Peyer's patch (tissue), 4 donors: ENCODE measurements around the gene KIF3B. TPM values are rescaled to one million over a fixed set of nuclear protein-coding genes. Genes with fewer than 3 reads are reported as not detected.
"Not testable (repeated sequence)": the region's sequence is repeated elsewhere in the genome, so short reads cannot be mapped to it uniquely, and the experiment has no call there.

Experiments used
- DNase-seq, 3 donors: peaks; one replicate each; pipeline ENCODE4 v3.0.0-alpha.2; 2017 to 2019
- H3K27ac ChIP-seq, 4 donors: fragments of 200-600 bp; sonication (generic); one replicate each; pipeline ENCODE4 v1.5.1; 2016 to 2019
- H3K27me3 ChIP-seq, 2 donors: fragments of 200-600 bp; sonication (generic); one replicate each; pipeline ENCODE4 v1.5.1; 2019
- H3K36me3 ChIP-seq, 3 donors: fragments of 200-600 bp; sonication (generic); one replicate each; pipeline ENCODE4 v1.5.1; 2016 to 2019
- H3K4me1 ChIP-seq, 4 donors: fragments of 200-600 bp; sonication (generic); one replicate each; pipeline ENCODE4 v1.5.1; 2016 to 2019
- H3K4me3 ChIP-seq, 4 donors: fragments of 200-600 bp; sonication (generic); 1 replicate in 3 of 4; 2 replicates in 1 of 4; pipeline ENCODE4 v1.5.1; 2016 to 2019; ENCODE audit warnings: mild to moderate bottlenecking in 1 of 4
- H3K9me3 ChIP-seq, 4 donors: fragments of 200-600 bp; sonication (generic); one replicate each; pipeline ENCODE4 v1.5.1; 2016 to 2019; ENCODE audit warnings: mild to moderate bottlenecking in 1 of 4
- POLR2A ChIP-seq, 2 donors: fragments of 450-650 bp; IDR thresholded peaks; one replicate each; pipeline ENCODE4 v1.5.1; 2017; ENCODE audit warnings: antibody characterized with exemption in 2 of 2, mild to moderate bottlenecking in 2 of 2, moderate library complexity in 2 of 2
- total RNA-seq, 4 donors: library from RNA; depleted of rRNA; stranded (reverse); fragments of >200 nt; gene quantifications; one replicate each; pipeline ENCODE4 v1.1.0, GENCODE V29; 2016
- TF ChIP-seq, protein P1 (sequence below), 6 experiments: fragments of 450-650 bp in 4 of 6; fragments of 200-600 bp in 2 of 6; sonication (generic) in 1 of 6; IDR thresholded peaks; one replicate each; pipeline ENCODE4 v1.5.1; 2017 to 2019; ENCODE audit warnings: antibody characterized with exemption in 6 of 6, mild to moderate bottlenecking in 3 of 6, moderate library complexity in 1 of 6

Gene KIF3B
- total RNA-seq, 4 donors from 2014 or later, result 42.1 to 77.6 (median 57.7) TPM

GRCh38 chr20:32282461-32282860 lies 5.0 kb downstream of the KIF3B start:
- peaks cover 0 to 36% (median 9%) of the 10 kb centered on the region in 4 donors for H3K4me1 ChIP-seq
- TF ChIP-seq, protein P1, sequence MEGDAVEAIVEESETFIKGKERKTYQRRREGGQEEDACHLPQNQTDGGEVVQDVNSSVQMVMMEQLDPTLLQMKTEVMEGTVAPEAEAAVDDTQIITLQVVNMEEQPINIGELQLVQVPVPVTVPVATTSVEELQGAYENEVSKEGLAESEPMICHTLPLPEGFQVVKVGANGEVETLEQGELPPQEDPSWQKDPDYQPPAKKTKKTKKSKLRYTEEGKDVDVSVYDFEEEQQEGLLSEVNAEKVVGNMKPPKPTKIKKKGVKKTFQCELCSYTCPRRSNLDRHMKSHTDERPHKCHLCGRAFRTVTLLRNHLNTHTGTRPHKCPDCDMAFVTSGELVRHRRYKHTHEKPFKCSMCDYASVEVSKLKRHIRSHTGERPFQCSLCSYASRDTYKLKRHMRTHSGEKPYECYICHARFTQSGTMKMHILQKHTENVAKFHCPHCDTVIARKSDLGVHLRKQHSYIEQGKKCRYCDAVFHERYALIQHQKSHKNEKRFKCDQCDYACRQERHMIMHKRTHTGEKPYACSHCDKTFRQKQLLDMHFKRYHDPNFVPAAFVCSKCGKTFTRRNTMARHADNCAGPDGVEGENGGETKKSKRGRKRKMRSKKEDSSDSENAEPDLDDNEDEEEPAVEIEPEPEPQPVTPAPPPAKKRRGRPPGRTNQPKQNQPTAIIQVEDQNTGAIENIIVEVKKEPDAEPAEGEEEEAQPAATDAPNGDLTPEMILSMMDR (IDR thresholded peaks at IDR 0.05), result no peak
- TF ChIP-seq POLR2A (IDR thresholded peaks at IDR 0.05), result no peak
- no peaks in the 10 kb centered on the region for H3K9me3 ChIP-seq
- DNase-seq, result no peak
- no peaks in the 10 kb centered on the region for H3K27me3 ChIP-seq
- no peak overlapping the region for H3K27ac ChIP-seq
- H3K4me3 ChIP-seq, result no peak overlapping the region
- no peaks in the 10 kb centered on the region for H3K36me3 ChIP-seq

DNA sequence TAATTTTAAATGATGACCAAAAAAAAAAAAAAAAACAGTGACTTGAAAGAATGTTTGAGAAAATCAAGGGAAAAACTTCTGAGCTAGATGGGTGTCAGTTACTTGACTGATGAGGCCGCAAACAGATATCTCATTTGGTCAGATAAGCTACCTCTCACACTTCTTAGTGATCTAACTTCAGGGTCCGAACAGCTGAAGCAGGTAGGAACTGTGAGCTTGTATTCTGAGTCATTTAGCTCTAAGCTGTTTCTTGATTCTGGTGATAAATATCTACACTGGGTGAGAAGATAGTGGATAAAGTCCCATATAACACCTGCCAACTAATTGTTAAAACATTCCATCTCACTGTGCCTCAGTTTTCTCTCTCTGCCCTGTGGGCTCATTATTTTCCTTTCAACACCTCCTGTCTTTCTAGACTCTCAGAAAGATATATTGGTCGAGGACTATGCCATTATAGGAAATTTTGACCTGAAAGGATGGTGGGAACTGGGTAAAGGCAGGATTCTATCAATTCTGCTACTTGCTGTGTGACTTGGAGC lies 7.7 kb downstream of the KIF3B start:
- Histone ChIP-seq H3K27ac (peak overlapping the region; percentile 57 to 84 (median 70)), H3K9me3 (no peaks in the 10 kb centered on the region), H3K36me3 (no peaks in the 10 kb centered on the region), H3K4me1 (peaks cover 3 to 25% (median 11%) of the 10 kb centered on the region in 4 donors), H3K4me3 (no peak overlapping the region), H3K27me3 (no peaks in the 10 kb centered on the region)
- no peak for TF ChIP-seq POLR2A (IDR thresholded peaks at IDR 0.05)
- TF ChIP-seq, protein P1 (IDR thresholded peaks at IDR 0.05), result no peak
- no peak for DNase-seq

- H3K4me1 ChIP-seq, result peaks cover 6 to 25% (median 12%) of the 10 kb centered on the region in 4 donors
- DNase-seq, result peak in 1 of 3 donors; percentile 75
Measured at GRCh38 chr20:32285621-32286371, 8.3 kb downstream of the KIF3B start.

DNA sequence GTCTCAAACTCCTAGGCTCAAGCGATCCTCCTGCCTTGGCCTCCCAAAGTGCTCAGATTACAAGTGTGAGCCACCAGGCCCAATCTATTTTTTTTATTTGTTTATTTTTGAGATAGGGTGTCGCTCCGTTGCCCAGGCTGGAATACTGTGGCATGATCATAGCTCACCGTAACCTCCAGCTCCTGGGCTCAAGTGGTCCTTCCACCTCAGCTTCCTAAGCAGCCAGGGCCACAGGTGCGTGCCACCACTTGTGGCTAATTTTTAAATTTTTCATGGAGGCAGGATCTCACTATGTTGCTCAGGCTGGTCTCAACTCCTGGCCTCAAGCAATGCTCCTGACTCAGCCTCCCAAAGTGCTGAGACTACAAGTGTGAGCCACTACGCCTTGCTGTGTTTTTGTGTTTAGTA lies 9.8 kb downstream of the KIF3B start:
- Histone ChIP-seq H3K36me3 (no peaks in the 10 kb centered on the region), H3K4me3 (no peak overlapping the region), H3K27ac (peak overlapping the region in 3 of 4 donors; percentile 31 to 84 (median 58)), H3K4me1 (peaks cover 6 to 21% (median 12%) of the 10 kb centered on the region in 4 donors), H3K27me3 (no peaks in the 10 kb centered on the region), H3K9me3 (no peaks in the 10 kb centered on the region)
- no peak for DNase-seq
- TF ChIP-seq, protein P1 (IDR thresholded peaks at IDR 0.05), result no peak
- TF ChIP-seq POLR2A (IDR thresholded peaks at IDR 0.05), result no peak

More at GRCh38 chr20:32285621-32286371, 8.3 kb downstream of the KIF3B start:
- no peaks in the 10 kb centered on the region for H3K36me3 ChIP-seq
- TF ChIP-seq, protein P1 (IDR thresholded peaks at IDR 0.05), result no peak
- TF ChIP-seq POLR2A (IDR thresholded peaks at IDR 0.05), result peak in 1 of 2 donors; percentile 27
- no peaks in the 10 kb centered on the region for H3K27me3 ChIP-seq
- H3K9me3 ChIP-seq, result no peaks in the 10 kb centered on the region
- H3K4me3 ChIP-seq, result peak overlapping the region in 1 of 4 donors; percentile 4
- peak overlapping the region; percentile 57 to 84 (median 70) for H3K27ac ChIP-seq

GRCh38 chr20:32288225-32288849 lies 10.9 kb downstream of the KIF3B start:
- Histone ChIP-seq H3K4me3 (no peak overlapping the region), H3K36me3 (no peaks in the 10 kb centered on the region), H3K4me1 (peaks cover 6 to 21% (median 12%) of the 10 kb centered on the region in 4 donors), H3K27me3 (no peaks in the 10 kb centered on the region), H3K27ac (no peak overlapping the region), H3K9me3 (no peaks in the 10 kb centered on the region)
- no peak for DNase-seq
- TF ChIP-seq POLR2A (IDR thresholded peaks at IDR 0.05), result no peak
- TF ChIP-seq, protein P1 (IDR thresholded peaks at IDR 0.05), result no peak

DNA sequence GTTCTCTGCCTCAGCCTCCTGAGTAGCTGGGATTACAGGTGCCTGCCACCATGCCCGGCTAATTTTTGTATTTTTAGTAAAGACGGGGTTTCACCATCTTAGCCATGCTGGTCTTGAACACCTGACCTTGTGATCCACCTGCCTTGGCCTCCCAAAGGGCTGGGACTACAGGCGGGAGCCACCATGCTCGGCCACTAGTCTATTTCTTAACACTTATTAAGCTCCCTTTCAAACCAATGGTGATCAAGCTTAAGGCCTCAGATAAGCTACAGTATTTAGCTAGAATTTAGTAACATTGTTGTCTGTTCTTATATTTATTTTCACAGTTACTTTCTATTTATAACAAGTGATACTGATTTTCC lies 11.8 kb downstream of the KIF3B start:
- Histone ChIP-seq H3K4me1 (peaks cover 6 to 17% (median 11%) of the 10 kb centered on the region in 4 donors), H3K27ac (peak overlapping the region in 3 of 4 donors; percentile 17 to 79 (median 65))
- DNase-seq, H3K27me3 ChIP-seq, H3K4me3 ChIP-seq, H3K9me3 ChIP-seq, H3K36me3 ChIP-seq: not testable (repeated sequence)
